Right atrium auricular region (tissue), 2 donors: Measurements from ENCODE around the gene LSR. TPM values are rescaled to one million over a fixed set of nuclear protein-coding genes. Genes with fewer than 3 reads are reported as not detected.

ENCODE experiments used
- DNase-seq: peaks from one replicate; pipeline ENCODE4 v3.0.0-alpha.2; 2019; ENCODE audit warnings: low spot score
- H3K27ac ChIP-seq, 2 donors: fragments of 200-600 bp; sonication (generic); 1 replicate in 1 of 2; 2 replicates in 1 of 2; pipeline ENCODE4 v1.5.1; 2016 to 2019
- H3K27me3 ChIP-seq, 2 donors: fragments of 200-600 bp; sonication (generic); one replicate each; pipeline versions ENCODE4 v1.5.1 to v1.6.0; 2017 to 2019
- H3K36me3 ChIP-seq: fragments of 200-600 bp; sonication (generic); one replicate; pipeline ENCODE4 v1.5.1; 2016
- H3K4me1 ChIP-seq, 2 donors: fragments of 200-600 bp; sonication (generic); one replicate each; pipeline versions ENCODE4 v1.5.1 to v1.6.0; 2017 to 2019
- H3K4me3 ChIP-seq, 2 donors: fragments of 200-600 bp; sonication (generic); 1 replicate in 1 of 2; 2 replicates in 1 of 2; pipeline ENCODE4 v1.5.1; 2017 to 2019; ENCODE audit warnings: mild to moderate bottlenecking in 1 of 2, moderate library complexity in 1 of 2
- H3K9me3 ChIP-seq, 2 donors: fragments of 200-600 bp; sonication (generic); one replicate each; pipeline ENCODE4 v1.5.1; 2019
- total RNA-seq, 2 donors: library from RNA; depleted of rRNA; stranded (reverse); fragments of >200 nt; gene quantifications; one replicate each; pipeline ENCODE4 v1.1.0, GENCODE V29; 2016
- TF ChIP-seq, protein P1 (sequence below), 2 donors: fragments of 200-600 bp; sonication (generic); IDR thresholded peaks; one replicate each; pipeline ENCODE4 v1.5.1; 2019; ENCODE audit warnings: antibody characterized with exemption in 2 of 2

LSR gene
- total RNA-seq, 2 donors from 2014 or later, result 7.6 to 20.1 TPM

DNA sequence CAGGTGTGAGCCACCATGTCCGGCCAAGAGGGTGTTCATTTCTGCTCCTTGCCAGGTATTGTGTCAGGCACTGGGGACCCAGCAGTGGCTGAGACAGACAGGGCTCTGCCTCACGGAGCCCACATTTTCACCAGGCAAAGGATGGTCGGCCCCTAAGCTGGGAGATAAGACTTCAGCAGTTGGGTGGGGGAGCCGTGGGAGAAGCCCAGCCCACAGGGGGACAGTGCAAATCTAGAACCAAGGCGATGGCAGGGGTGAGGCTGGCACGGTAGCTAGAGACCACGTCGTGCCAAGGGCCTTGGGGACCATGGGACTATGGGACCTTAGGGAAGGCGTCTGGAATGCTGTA lies 8.3 kb downstream of the LSR start:
- Histone ChIP-seq H3K4me1 (peaks cover 0 to 15% of the 10 kb centered on the region in 2 donors), H3K27me3 (no peaks in the 10 kb centered on the region), H3K9me3 (no peaks in the 10 kb centered on the region), H3K27ac (no peak overlapping the region), H3K4me3 (no peak overlapping the region), H3K36me3 (no peaks in the 10 kb centered on the region)
- TF ChIP-seq, protein P1, sequence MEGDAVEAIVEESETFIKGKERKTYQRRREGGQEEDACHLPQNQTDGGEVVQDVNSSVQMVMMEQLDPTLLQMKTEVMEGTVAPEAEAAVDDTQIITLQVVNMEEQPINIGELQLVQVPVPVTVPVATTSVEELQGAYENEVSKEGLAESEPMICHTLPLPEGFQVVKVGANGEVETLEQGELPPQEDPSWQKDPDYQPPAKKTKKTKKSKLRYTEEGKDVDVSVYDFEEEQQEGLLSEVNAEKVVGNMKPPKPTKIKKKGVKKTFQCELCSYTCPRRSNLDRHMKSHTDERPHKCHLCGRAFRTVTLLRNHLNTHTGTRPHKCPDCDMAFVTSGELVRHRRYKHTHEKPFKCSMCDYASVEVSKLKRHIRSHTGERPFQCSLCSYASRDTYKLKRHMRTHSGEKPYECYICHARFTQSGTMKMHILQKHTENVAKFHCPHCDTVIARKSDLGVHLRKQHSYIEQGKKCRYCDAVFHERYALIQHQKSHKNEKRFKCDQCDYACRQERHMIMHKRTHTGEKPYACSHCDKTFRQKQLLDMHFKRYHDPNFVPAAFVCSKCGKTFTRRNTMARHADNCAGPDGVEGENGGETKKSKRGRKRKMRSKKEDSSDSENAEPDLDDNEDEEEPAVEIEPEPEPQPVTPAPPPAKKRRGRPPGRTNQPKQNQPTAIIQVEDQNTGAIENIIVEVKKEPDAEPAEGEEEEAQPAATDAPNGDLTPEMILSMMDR (IDR thresholded peaks at IDR 0.05), result no peak
- DNase-seq, result peak; percentile 48

DNA sequence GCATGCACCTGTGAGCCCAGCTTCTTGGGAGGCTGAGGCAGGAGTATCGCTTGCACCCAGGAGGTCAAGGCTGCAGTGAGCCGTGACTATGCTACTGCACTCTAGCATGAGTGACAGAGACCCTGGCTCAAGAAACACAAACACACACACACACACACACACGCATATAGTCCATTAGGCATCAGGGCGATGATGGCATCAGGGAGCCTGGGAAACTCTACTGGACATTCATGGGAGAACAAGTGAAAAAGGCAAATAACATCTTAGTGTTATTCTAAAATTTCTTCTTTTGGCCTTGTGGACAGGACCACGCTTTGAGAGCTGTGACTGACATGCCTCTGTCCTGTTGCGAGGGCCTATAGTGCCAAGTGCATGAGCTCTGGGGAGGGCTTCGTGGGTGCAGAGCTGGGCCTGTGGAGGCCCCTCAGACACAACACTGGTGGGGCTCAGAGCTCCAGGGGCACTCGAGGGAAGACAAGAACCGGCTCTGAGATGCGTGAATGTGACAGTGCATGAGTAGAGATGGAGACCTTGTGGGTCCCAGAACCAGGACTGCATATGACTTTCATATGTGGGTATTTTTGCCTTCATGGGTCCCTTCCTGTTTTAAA lies 12.0 kb downstream of the LSR start:
- Histone ChIP-seq H3K4me1 (peaks cover 0 to 25% of the 10 kb centered on the region in 2 donors), H3K4me3 (no peak overlapping the region), H3K27me3 (no peaks in the 10 kb centered on the region), H3K9me3 (no peaks in the 10 kb centered on the region), H3K36me3 (no peaks in the 10 kb centered on the region), H3K27ac (no peak overlapping the region)
- TF ChIP-seq, protein P1 (IDR thresholded peaks at IDR 0.05), result no peak
- DNase-seq, result peak; percentile 42

DNA sequence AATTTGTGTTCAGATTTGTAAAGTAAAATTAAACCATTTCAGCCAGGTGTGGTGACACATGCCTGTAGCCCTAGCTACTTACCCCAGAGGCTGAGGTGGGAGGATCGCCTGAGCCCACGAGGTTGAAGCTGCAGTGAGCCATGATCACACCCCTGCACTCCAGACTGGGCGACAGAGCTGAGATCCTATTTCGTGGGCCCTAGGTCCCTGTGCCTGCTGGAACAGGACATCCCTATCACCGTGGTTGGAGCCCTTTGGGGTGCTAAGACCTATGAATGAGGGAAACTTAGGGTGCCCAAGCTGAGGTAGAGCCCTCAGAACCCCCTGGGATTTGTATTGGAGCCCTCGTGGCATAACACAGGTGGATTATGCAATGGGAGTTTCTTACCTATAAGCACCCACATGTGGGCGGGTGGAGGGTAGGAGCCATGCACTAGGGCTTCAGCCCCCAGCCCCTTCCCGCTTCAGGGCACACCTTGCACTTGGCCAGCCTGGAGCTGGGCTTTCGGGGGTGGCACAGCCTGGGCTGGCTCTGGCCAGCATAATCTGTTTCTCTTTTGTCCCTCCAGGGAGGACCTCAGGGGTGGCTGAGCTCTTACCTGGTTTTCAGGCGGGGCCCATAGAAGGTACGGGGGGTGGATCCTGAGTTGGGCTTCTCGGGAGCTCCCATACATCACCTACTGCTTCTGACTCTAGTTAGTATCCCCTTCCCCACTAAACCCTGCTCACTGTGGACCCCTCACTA lies 12.7 kb downstream of the LSR start:
- no peak overlapping the region for H3K27ac ChIP-seq
- DNase-seq, result peak; percentile 50
- H3K4me3 ChIP-seq, result no peak overlapping the region
- no peaks in the 10 kb centered on the region for H3K9me3 ChIP-seq
- no peaks in the 10 kb centered on the region for H3K27me3 ChIP-seq
- TF ChIP-seq, protein P1 (IDR thresholded peaks at IDR 0.05), result no peak
- peaks cover 0 to 33% of the 10 kb centered on the region in 2 donors for H3K4me1 ChIP-seq
- no peaks in the 10 kb centered on the region for H3K36me3 ChIP-seq

DNA sequence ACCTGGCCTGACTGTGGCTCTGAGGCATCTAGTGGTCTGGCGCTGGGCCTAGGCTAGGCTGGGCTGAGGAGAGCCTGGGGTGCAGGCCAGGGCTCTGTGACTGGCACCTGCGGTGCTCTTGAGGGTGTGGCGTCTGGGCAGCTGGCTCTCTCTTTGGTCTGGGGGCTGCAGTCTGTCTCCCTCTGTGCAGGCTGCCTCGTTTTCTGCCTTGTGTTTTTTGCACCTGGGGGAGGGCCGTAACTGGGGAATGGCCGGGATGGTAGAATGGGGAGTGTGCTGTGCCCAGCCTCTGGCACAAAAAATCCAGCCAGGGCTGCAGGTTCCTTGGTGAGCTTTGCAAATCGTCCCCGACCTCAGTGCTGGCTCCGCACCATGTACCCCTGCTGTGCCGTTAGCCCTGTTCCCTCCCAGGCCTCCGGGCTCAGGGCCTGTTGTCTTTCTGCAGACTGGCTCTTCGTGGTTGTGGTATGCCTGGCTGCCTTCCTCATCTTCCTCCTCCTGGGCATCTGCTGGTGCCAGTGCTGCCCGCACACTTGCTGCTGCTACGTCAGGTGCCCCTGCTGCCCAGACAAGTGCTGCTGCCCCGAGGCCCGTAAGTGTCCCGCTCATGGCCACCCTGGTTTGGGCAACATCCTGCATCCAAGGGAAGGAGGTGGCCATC lies 13.4 kb downstream of the LSR start:
- peaks cover 0 to 40% of the 10 kb centered on the region in 2 donors for H3K4me1 ChIP-seq
- no peak overlapping the region for H3K4me3 ChIP-seq
- no peaks in the 10 kb centered on the region for H3K27me3 ChIP-seq
- H3K9me3 ChIP-seq, result no peaks in the 10 kb centered on the region
- peak; percentile 50 for DNase-seq
- TF ChIP-seq, protein P1 (IDR thresholded peaks at IDR 0.05), result no peak
- H3K27ac ChIP-seq, result no peak overlapping the region
- H3K36me3 ChIP-seq, result no peaks in the 10 kb centered on the region

DNA sequence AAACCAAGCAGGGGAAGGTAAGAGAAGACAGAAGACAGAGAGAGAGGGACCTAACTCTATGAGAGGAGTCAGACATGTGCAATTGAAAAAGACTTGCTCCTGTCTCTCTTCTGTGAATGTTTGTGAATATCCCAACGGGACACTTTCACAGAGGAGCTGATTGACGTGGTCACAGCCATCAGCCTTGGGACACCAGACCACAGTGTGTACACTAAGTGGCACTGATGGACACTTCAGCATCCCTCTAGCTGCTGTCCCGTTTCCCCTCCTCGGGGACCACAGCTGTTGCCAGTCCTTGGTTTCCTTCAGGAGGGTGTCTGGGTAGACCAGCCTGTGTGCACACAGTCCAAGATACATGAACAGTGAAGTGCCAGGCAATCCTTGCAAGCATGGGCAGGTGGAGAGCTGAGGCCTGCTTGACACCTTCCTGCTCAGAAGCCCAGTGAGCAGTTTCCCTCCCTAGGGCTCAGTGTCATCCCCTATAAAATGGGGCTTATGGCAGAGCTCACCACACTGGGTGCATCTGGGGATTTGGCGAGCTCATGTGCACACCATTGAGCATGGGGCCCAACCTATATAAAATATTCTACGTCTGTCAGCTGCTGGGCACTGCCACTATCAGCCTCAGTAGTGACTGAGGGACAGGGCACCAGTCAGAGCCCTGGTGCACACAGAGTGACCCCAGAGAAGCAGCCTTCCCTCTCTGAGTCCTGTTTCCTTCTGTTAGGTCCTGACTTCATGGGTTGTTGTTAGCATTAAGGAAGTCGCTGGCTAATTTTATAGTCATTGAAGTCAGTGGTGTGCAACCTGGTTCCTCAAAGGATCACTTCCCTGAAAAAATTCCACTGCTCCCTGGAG lies 15.7 kb downstream of the LSR start:
- Histone ChIP-seq H3K27me3 (no peaks in the 10 kb centered on the region), H3K4me3 (no peak overlapping the region), H3K4me1 (peaks cover 0 to 42% of the 10 kb centered on the region in 2 donors), H3K36me3 (no peaks in the 10 kb centered on the region), H3K27ac (peak overlapping the region in 1 of 2 donors; percentile 10), H3K9me3 (no peaks in the 10 kb centered on the region)
- TF ChIP-seq, protein P1 (IDR thresholded peaks at IDR 0.05), result no peak
- no peak for DNase-seq
